ENCODE data around the gene UNC5B.

UNC5B gene

DNA sequence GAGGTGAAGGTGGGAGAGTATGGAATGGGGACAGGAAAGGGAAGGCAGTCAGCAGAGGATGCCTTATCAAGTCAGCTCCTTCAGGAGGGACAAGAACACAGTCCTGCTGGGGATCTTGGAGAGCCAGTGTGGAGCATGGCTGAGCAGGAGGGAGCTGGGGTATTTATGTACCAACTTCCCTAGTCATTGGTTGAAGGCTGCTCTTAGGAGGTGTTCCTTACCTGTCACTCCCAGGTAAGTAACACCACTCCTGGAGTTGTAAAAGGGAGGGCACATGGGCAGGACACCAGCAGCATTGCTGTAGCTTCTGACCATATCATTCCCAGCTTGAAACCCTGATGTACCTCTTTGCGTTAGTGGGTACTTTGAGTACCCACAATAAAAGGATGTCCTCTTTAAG, 136.5 kb downstream of the UNC5B start:
- no peak for DNase-seq

GRCh38 chr10:71349406-71349805, 137.0 kb downstream of the UNC5B start:
- DNase-seq, result peak; percentile 18

DNA sequence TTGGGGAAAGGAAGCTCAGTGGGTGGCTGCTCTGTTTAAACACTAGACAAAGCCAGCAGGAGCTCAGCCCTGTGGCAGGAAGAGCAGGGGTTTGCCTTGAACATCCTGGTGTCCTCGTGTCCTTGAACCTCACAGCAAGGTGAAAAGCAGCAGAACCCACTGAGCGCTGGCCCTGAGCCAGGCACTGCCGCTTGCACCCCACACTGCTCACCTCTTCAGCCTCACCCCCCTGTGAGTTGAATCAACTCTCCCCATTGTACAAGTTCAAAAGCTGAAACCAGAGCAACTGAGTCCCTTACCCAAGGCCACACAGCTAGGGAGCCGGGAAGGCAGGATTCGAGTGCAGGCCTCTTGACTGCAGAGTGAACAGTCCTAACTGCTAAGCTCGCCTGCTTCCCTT, 138.7 kb downstream of the UNC5B start:
- DNase-seq, result no peak

DNA sequence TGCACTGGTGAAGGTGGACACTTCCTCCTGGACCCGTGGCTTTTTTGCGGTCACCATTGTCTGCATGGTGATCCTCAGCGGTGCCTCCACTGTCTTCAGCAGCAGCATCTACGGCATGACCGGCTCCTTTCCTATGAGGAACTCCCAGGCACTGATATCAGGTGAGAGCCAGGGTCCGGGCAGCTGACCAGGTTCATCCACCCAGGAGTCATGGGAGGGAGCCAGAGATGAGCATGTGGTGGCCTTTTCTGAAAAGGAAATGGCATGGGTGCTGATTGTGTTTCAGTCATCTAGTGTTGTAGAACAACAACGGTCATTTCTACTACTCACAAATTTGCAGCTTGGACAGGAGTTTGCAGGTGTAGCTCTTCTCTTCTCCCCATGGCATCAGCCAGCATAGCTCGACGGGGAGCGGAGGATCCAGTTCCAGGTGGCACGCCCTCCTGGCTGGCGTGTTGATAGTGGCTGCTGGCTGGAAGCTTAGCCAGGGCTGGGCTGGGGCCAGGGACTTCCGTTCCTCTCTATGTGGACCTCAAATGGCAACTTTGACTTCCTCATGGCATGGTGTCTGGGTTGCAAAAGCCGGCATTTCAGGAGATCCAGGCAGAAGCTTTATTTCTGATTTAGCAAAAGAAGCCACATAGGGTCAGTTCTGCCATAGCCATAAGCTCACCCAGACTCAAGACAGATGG, 139.4 kb downstream of the UNC5B start:
- no peak for DNase-seq
